Measurements from ENCODE around the gene OLFML1.

- no peak for TF ChIP-seq CTCF (IDR thresholded peaks at IDR 0.05)
- no peak for TF ChIP-seq ZFX (IDR thresholded peaks at IDR 0.05; ENCODE audit: borderline replicate concordance)
These were observed 37.2 kb downstream of the OLFML1 start for GRCh38 chr11:7522546-7522945.
